Activated B cell treated with CpG ODN at 0.5 μM for 24 hours (primary cell): ENCODE data around the gene SMARCA4. TPM values are rescaled to one million over a fixed set of nuclear protein-coding genes. Genes with fewer than 3 reads are reported as not detected.
A peak's percentile ranks its signal among the peaks of the same experiment; 100 is the strongest.

Experiments used
- ATAC-seq: fragments of 200-7000 bp; cut with Tn5 transposase; one replicate; pipeline ENCODE4 v1.10.0; 2021; ENCODE audit warnings: low read depth, mild to moderate bottlenecking, moderate library complexity
- CTCF ChIA-PET: fragments of 350-600 bp; sonication (Branson Sonifier 250); formaldehyde crosslinking; loops from one replicate; lab custom pipeline; 2021; ENCODE audit warnings: antibody characterized with exemption; lab: Charles Lee
- POLR2A ChIA-PET: fragments of 350-600 bp; sonication (Branson Sonifier 250); formaldehyde crosslinking; loops from one replicate; lab custom pipeline; 2021; ENCODE audit warnings: antibody characterized with exemption; lab: Charles Lee
- DNase-seq: peaks from one replicate; pipeline ENCODE4 v3.0.0; 2022
- H3K27ac Mint-ChIP-seq: one replicate; pipeline ENCODE4 v1.8.0; 2020; ENCODE audit warnings: mixed read lengths
- H3K27me3 Mint-ChIP-seq: one replicate; pipeline ENCODE4 v1.8.0; 2021; ENCODE audit warnings: mixed read lengths
- H3K36me3 Mint-ChIP-seq: one replicate; pipeline ENCODE4 v1.8.0; 2021; ENCODE audit warnings: low read depth, mixed read lengths
- H3K4me1 Mint-ChIP-seq: one replicate; pipeline ENCODE4 v1.8.0; 2021; ENCODE audit warnings: mixed read lengths
- H3K4me3 Mint-ChIP-seq: one replicate; pipeline ENCODE4 v1.8.0; 2020; ENCODE audit warnings: mild to moderate bottlenecking, mixed read lengths
- H3K9me3 Mint-ChIP-seq: one replicate; pipeline ENCODE4 v1.8.0; 2020; ENCODE audit warnings: mixed read lengths
- CTCF ChIP-seq: fragments of 200-600 bp; IDR thresholded peaks from one replicate; pipeline ENCODE4 v1.8.0; 2022; ENCODE audit warnings: antibody characterized with exemption, mild to moderate bottlenecking
- intact Hi-C: fragments of 100-400 bp; cut with micrococcal nuclease; formaldehyde crosslinking; loops from one replicate; pipeline ENCODE4 v1.15.1; 2024
- total RNA-seq: library from RNA; stranded (reverse); gene quantifications from 2 replicates; pipeline ENCODE4 v1.2.3, GENCODE V29; 2022

Gene SMARCA4
- total RNA-seq, 1 donor from 2014 or later, result 93.6 TPM

DNA sequence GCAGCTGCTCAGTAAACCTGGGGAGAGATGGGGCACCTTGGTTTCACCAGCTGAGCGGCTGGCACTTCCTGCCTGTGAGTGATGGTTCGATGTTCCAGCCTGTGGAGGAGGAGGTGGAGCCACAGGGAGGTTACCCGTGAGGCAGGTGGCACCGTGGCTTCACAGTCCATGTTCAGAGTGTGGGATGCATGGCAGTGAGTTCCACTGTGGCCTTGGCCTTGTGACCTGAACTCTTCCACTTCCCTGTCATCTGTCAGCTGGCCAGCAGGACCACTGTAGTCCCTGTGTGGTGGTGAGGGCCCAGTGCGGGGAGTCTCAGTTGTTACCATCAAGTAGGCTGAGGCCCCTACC lies 16.9 kb downstream of the SMARCA4 start:
- Mint-ChIP-seq H3K9me3 (no peaks in the 10 kb centered on the region), H3K27me3 (no peaks in the 10 kb centered on the region), H3K4me3 (no peak overlapping the region), H3K4me1 (peaks cover 40% of the 10 kb centered on the region), H3K36me3 (peaks cover 6% of the 10 kb centered on the region), H3K27ac (no peak overlapping the region)
- intact Hi-C loops, result no loop called here
- no peak for TF ChIP-seq CTCF
- CTCF ChIA-PET, result no interaction called here
- POLR2A ChIA-PET, result no interaction called here
- DNase-seq, result no peak
- ATAC-seq, result no peak

DNA sequence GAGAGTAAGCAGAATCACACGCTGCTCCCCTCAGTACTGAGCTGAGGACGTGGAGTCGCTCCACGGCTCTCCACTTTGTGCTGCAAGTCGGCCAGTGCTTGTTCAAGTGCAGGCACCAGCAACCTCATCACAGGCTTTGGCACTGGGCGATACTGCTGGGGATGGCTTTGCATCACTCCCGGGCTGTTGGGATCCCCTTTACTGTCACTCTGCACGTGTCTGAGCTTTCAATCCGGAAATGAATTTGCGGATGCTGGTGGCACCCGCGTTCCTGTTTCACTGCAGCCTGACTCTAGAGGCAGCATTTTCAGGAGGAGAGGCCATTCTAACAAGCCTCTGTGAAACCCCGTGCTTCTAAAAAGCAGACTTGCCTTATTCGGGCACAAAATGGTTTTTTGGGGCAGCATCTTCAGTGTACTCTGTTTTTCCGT lies 19.1 kb downstream of the SMARCA4 start:
- no peak for TF ChIP-seq CTCF
- peaks cover 15% of the 10 kb centered on the region for H3K36me3 Mint-ChIP-seq
- no peaks in the 10 kb centered on the region for H3K27me3 Mint-ChIP-seq
- POLR2A ChIA-PET, result interaction anchor here (0.7 to 1.0 kb wide), 2 partner anchors 18 to 19 kb away, joined by 3 read pairs; partner anchors contain the start of gene SMARCA4
- intact Hi-C loops, result loop anchor here (1.0 kb wide), 2 partner anchors 19 to 38 kb away; partner anchors contain the start of gene SMARCA4
- peaks cover 26% of the 10 kb centered on the region for H3K4me1 Mint-ChIP-seq
- CTCF ChIA-PET, result no interaction called here
- H3K9me3 Mint-ChIP-seq, result no peaks in the 10 kb centered on the region
- peak overlapping the region; percentile 33 for H3K4me3 Mint-ChIP-seq
- H3K27ac Mint-ChIP-seq, result no peak overlapping the region
- no peak for DNase-seq
- ATAC-seq, result peak; percentile 81

GRCh38 chr19:10981252-10981895 lies 20.5 kb downstream of the SMARCA4 start:
- no peak for TF ChIP-seq CTCF
- Mint-ChIP-seq H3K27me3 (no peaks in the 10 kb centered on the region), H3K36me3 (peaks cover 26% of the 10 kb centered on the region), H3K4me3 (no peak overlapping the region), H3K4me1 (peaks cover 21% of the 10 kb centered on the region), H3K9me3 (no peaks in the 10 kb centered on the region), H3K27ac (no peak overlapping the region)
- no peak for ATAC-seq
- intact Hi-C loops, result no loop called here
- CTCF ChIA-PET, result no interaction called here
- POLR2A ChIA-PET, result no interaction called here
- no peak for DNase-seq

GRCh38 chr19:10983026-10983425 lies 22.2 kb downstream of the SMARCA4 start:
- POLR2A ChIA-PET, result no interaction called here

More at GRCh38 chr19:10983026-10983425, 22.2 kb downstream of the SMARCA4 start:
- intact Hi-C loops, result no loop called here
- Mint-ChIP-seq H3K4me3 (no peak overlapping the region), H3K9me3 (no peaks in the 10 kb centered on the region), H3K36me3 (peaks cover 38% of the 10 kb centered on the region), H3K4me1 (peaks cover 14% of the 10 kb centered on the region), H3K27ac (peak overlapping the region; percentile 18), H3K27me3 (no peaks in the 10 kb centered on the region)
- CTCF ChIA-PET, result no interaction called here
- TF ChIP-seq CTCF, result no peak
- DNase-seq (no peak), ATAC-seq (no peak)
